ENCODE data around the gene LAMA3.

LAMA3 gene

DNA sequence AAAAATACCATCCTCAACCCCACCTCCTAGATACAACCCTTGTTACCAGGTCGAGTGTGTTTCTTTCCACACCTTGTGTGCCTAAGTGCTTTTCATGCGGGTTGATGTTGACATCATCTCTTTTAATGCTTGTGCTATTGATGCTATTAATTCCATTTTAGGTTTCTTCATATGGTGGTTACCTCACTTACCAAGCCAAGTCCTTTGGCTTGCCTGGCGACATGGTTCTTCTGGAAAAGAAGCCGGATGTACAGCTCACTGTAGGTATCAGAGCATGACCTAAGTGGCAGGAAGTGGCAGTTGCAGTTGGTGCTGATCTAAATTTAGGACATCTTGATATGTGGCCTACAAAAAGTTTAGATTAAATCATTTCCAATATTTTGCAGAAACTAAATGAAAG, 175.4 kb downstream of the LAMA3 start:
- H3K36me3 ChIP-seq: peaks cover 2% of the 10 kb centered on the region; the same call in 1 of the 2 replicates
- H3K9me3 ChIP-seq (ENCODE audit: severe bottlenecking): no peaks in the 10 kb centered on the region
- H3K27ac ChIP-seq: no peak overlapping the region
- no peak for DNase-seq
- TF ChIP-seq, protein P1, sequence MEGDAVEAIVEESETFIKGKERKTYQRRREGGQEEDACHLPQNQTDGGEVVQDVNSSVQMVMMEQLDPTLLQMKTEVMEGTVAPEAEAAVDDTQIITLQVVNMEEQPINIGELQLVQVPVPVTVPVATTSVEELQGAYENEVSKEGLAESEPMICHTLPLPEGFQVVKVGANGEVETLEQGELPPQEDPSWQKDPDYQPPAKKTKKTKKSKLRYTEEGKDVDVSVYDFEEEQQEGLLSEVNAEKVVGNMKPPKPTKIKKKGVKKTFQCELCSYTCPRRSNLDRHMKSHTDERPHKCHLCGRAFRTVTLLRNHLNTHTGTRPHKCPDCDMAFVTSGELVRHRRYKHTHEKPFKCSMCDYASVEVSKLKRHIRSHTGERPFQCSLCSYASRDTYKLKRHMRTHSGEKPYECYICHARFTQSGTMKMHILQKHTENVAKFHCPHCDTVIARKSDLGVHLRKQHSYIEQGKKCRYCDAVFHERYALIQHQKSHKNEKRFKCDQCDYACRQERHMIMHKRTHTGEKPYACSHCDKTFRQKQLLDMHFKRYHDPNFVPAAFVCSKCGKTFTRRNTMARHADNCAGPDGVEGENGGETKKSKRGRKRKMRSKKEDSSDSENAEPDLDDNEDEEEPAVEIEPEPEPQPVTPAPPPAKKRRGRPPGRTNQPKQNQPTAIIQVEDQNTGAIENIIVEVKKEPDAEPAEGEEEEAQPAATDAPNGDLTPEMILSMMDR (IDR thresholded peaks at IDR 0.05; ENCODE audit: low read depth, low read length): no peak
- no peak overlapping the region for H3K4me3 ChIP-seq (ENCODE audit: low read depth, low read length)
- no peaks in the 10 kb centered on the region for H3K27me3 ChIP-seq (ENCODE audit: insufficient read depth, low read depth, severe bottlenecking)

DNA sequence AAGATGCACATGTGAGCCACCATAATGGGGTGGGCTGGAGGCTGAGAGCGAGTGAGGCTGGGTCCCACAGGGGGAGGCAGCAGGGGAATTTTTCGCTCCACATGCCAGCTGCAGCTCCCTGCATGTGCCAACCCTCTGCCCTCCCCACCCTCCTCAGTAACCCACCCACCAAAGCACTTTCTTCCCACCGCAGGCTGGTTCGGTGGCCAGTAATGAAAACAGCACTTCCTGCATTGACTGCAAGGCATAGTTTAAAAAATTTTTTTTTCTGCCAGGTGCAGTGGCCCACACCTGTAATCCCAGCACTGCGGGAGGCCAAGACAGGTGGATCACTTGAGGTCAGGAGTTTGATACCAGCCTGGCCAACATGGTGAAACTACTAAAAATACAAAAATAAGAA, 177.8 kb downstream of the LAMA3 start:
- H3K9me3 ChIP-seq (ENCODE audit: severe bottlenecking): no peaks in the 10 kb centered on the region
- H3K36me3 ChIP-seq: no peaks in the 10 kb centered on the region
- TF ChIP-seq, protein P1 (IDR thresholded peaks at IDR 0.05; ENCODE audit: low read depth, low read length): no peak
- DNase-seq: no peak
- no peak overlapping the region for H3K4me3 ChIP-seq (ENCODE audit: low read depth, low read length)
- no peaks in the 10 kb centered on the region for H3K27me3 ChIP-seq (ENCODE audit: insufficient read depth, low read depth, severe bottlenecking)
- no peak overlapping the region for H3K27ac ChIP-seq

DNA sequence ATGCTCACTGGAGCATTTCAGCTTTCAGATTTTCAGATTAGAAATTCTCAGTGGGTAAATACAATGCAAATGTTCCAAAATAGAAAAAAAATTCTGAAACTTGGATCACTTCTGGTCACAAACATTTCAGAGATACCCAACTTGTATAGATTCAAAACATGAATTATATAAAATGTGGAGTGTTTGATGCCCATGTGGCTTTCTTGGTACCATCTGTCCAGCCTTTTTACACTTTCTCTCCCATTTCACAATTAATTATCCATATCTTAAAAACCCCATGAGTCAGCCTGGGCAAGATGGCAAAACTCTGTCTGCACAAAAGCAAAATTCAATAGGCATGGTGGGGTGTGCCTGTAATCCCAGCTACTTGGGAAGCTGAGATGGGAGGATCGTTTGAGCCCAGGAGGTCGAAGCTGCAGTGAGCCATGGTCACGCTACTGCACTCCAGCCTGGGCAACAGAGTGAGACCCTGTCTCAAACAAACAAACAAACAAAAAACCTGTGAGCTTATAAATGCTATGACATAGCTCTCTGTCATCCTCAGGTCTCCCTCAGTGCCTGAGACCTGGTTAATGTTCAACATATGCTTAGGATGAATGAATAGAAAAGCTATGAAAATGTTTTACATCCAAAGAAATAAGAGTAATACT, 179.0 kb downstream of the LAMA3 start:
- no peaks in the 10 kb centered on the region for H3K36me3 ChIP-seq
- H3K4me3 ChIP-seq (ENCODE audit: low read depth, low read length): no peak overlapping the region
- TF ChIP-seq, protein P1 (IDR thresholded peaks at IDR 0.05; ENCODE audit: low read depth, low read length): no peak
- DNase-seq: no peak
- H3K27ac ChIP-seq: no peak overlapping the region
- no peaks in the 10 kb centered on the region for H3K27me3 ChIP-seq (ENCODE audit: insufficient read depth, low read depth, severe bottlenecking)
- H3K9me3 ChIP-seq (ENCODE audit: severe bottlenecking): no peaks in the 10 kb centered on the region

DNA sequence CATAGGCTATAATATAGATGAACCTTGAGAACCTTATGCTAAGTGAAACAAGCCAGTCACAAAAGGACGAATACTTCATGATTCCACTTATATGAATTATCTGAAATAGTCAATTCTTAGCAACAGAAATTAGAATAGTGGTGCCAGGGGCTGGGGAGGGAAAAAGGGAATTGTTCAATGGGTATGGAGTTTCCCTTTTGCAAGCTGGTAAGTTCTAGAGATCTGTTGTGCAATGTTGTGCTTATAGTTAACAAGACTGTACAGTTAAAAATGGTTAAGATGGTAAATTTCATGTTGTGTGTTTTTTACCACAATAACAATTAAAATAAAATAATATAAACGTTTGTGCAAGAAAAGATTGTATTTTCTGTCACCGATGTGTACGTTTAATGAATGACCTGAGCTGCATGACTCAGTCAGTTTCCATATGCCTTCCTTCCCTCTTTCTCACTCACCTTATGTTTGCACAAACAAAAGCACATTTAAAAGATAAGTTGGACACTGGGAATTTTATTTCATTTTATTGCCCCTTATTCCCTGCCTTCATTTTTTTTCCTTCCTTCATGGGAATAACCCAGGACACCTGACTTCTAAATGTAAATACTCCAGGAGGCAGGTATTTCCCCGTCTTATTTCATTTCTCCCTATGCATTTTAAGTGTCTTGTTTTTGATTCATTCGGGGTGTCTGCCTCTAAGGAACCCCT, 181.6 kb downstream of the LAMA3 start:
- no peaks in the 10 kb centered on the region for H3K36me3 ChIP-seq
- no peak overlapping the region for H3K4me3 ChIP-seq (ENCODE audit: low read depth, low read length)
- no peak overlapping the region for H3K27ac ChIP-seq
- H3K9me3 ChIP-seq (ENCODE audit: severe bottlenecking): no peaks in the 10 kb centered on the region
- no peaks in the 10 kb centered on the region for H3K27me3 ChIP-seq (ENCODE audit: insufficient read depth, low read depth, severe bottlenecking)
- DNase-seq: no peak
- TF ChIP-seq, protein P1 (IDR thresholded peaks at IDR 0.05; ENCODE audit: low read depth, low read length): no peak

DNA sequence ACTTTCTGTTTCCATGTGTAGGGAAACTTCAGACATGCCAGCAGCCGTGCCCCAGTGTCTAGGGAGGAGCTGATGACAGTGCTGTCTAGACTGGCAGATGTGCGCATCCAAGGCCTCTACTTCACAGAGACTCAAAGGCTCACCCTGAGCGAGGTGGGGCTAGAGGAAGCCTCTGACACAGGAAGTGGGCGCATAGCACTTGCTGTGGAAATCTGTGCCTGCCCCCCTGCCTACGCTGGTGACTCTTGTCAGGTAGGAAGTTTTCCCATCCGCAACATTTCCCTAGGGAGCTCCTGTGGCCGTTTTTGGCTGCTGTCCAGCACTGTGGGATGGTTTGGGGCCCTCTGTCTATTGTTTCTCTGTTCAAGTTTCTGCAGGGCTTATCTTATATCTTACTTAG, 182.2 kb downstream of the LAMA3 start:
- TF ChIP-seq, protein P1 (IDR thresholded peaks at IDR 0.05; ENCODE audit: low read depth, low read length): no peak
- H3K27me3 ChIP-seq (ENCODE audit: insufficient read depth, low read depth, severe bottlenecking): no peaks in the 10 kb centered on the region
- no peak for DNase-seq
- no peaks in the 10 kb centered on the region for H3K36me3 ChIP-seq
- H3K27ac ChIP-seq: no peak overlapping the region
- H3K9me3 ChIP-seq (ENCODE audit: severe bottlenecking): no peaks in the 10 kb centered on the region
- no peak overlapping the region for H3K4me3 ChIP-seq (ENCODE audit: low read depth, low read length)

All from WERI-Rb-1 (cell line).